ENCODE measurements around the gene EBLN1. TPM values are rescaled to one million over a fixed set of nuclear protein-coding genes. Genes with fewer than 3 reads are reported as not detected.

EBLN1 gene
- total and polyA plus RNA-seq, 2 of the 8 experiments (the other 6 are each of a cell fraction or from before 2014, with no cell fraction given) = not detected

- no peak overlapping the region for H3K27ac ChIP-seq (ENCODE audit: low read depth, low read length)
- no peak overlapping the region for H4K8ac ChIP-seq (ENCODE audit: extremely low read depth, insufficient read depth, low read length)
- ChIA-PET POLR2A (ENCODE audit: partially characterized antibody) (interaction anchor here (1.0 kb wide), 1 partner anchor 9 kb away, joined by 3 read pairs; no protein-coding TSS in a partner anchor), CTCF (ENCODE audit: partially characterized antibody) (interaction anchor here (0.8 to 3.3 kb wide), 8 partner anchors 9 to 144 kb away, joined by 3 to 20 read pairs (median 4); no protein-coding TSS in a partner anchor)
- H3K23me2 ChIP-seq (ENCODE audit: low read depth, low read length) = no peaks in the 10 kb centered on the region
- no peaks in the 10 kb centered on the region for H3K79me2 ChIP-seq (ENCODE audit: control insufficient read depth in 1 of 2, insufficient read depth in 2 of 2, low read length in 2 of 2)
- no peak overlapping the region for H2BK120ac ChIP-seq (replicated peaks; ENCODE audit: low read depth, low read length)
- WGBS, 2 experiments (ENCODE audit: extremely low coverage in 1 of 2, insufficient coverage in 1 of 2, insufficient read length in 1 of 2, insufficient replicate concordance in 2 of 2, low coverage in 1 of 2, low lambda C conversion rate in 2 of 2, missing lambda C conversion rate in 1 of 2) = 84% methylated on average over 3 of the region's 3 CpGs; no CpG with 5 or more reads in 1 of the 2 experiments
- no peak overlapping the region for H3K4me2 ChIP-seq (ENCODE audit: insufficient read depth in 1 of 2, low read depth in 2 of 2, low read length in 2 of 2)
- TF ChIP-seq CBX5 (IDR thresholded peaks at IDR 0.05; ENCODE audit: low read depth, low read length) (no peak), SIX5 (IDR thresholded peaks at IDR 0.05; ENCODE audit: low read depth, low read length) (no peak), CEBPB (IDR thresholded peaks at IDR 0.05; ENCODE audit: low read depth, low read length) (no peak), HDAC6 (IDR thresholded peaks at IDR 0.05; ENCODE audit: low read depth, low read length) (no peak), FOSL1 (IDR thresholded peaks at IDR 0.05; ENCODE audit: insufficient read depth, low read depth, low read length) (no peak), KDM4A (IDR thresholded peaks at IDR 0.05; ENCODE audit: low read depth, low read length, severe bottlenecking) (no peak), RAD21 (IDR thresholded peaks at IDR 0.05 in 1 of 2, conservative IDR thresholded peaks at IDR 0.05 in 1 of 2; ENCODE audit: low read depth in 2 of 2, low read length in 2 of 2) (no peak), NANOG (IDR thresholded peaks at IDR 0.05; ENCODE audit: insufficient read depth, low read depth, low read length, poor library complexity, severe bottlenecking) (no peak), PHF8 (conservative IDR thresholded peaks at IDR 0.05; ENCODE audit: low read depth, low read length) (no peak), BACH1 (IDR thresholded peaks at IDR 0.05; ENCODE audit: low read length) (no peak), SAP30 (IDR thresholded peaks at IDR 0.05; ENCODE audit: insufficient read depth, insufficient replicate concordance, low read length) (no peak), GABPA (IDR thresholded peaks at IDR 0.05; ENCODE audit: borderline replicate concordance, insufficient read depth, low read length) (no peak), JUN (IDR thresholded peaks at IDR 0.05; ENCODE audit: low read depth, low read length) (no peak), BCL11A (IDR thresholded peaks at IDR 0.05; ENCODE audit: low read depth in 2 of 2, low read length in 2 of 2) (no peak)
- H3K4me3 ChIP-seq (ENCODE audit: extremely low read depth in 1 of 4, insufficient read depth in 2 of 4, low read depth in 3 of 4, low read length in 4 of 4) = no peak overlapping the region
- FAIRE-seq = no peak
- no peaks in the 10 kb centered on the region for H4K20me1 ChIP-seq (replicated peaks in 1 of 2; ENCODE audit: control insufficient read depth in 1 of 2, insufficient read depth in 2 of 2, low read length in 2 of 2)
- no peak overlapping the region for H2BK12ac ChIP-seq (ENCODE audit: low read depth, low read length)
- H3K4me1 ChIP-seq (replicated peaks in 1 of 4; ENCODE audit: control insufficient read depth in 3 of 4, insufficient read depth in 4 of 4, low read length in 3 of 4) = no peaks in the 10 kb centered on the region; a peak in 1 of 7 replicates
- H3K9ac ChIP-seq (replicated peaks in 1 of 4; ENCODE audit: extremely low read depth in 1 of 4, low read depth in 3 of 4, low read length in 3 of 4) = no peak overlapping the region
- no peak overlapping the region for H2BK20ac ChIP-seq (ENCODE audit: low read length)
- no peak overlapping the region for H2BK15ac ChIP-seq (ENCODE audit: low read length)
- H2AFZ ChIP-seq (ENCODE audit: low read length) = no peak overlapping the region
- DNase-seq (ENCODE audit: low read depth in 1 of 2, low spot score in 2 of 2) = no peak
- H3K79me1 ChIP-seq (ENCODE audit: low read depth, low read length) = no peaks in the 10 kb centered on the region
- no peak overlapping the region for H3K4ac ChIP-seq (replicated peaks; ENCODE audit: insufficient read length, low read depth, low read length)
- no peak overlapping the region for H3K18ac ChIP-seq (ENCODE audit: extremely low read depth, low read length)
- H3K27me3 ChIP-seq (replicated peaks in 1 of 4; ENCODE audit: control insufficient read depth in 3 of 4, extremely low read depth in 1 of 4, insufficient read depth in 3 of 4, low read length in 3 of 4) = peaks cover 0 to 3% (median 0%) of the 10 kb centered on the region in 4 experiments; a peak in 2 of 7 replicates
- H4K5ac ChIP-seq (ENCODE audit: insufficient read length, low read depth, low read length) = no peak overlapping the region
- no peak overlapping the region for H3K14ac ChIP-seq (ENCODE audit: insufficient read length)
- no peak overlapping the region for H3K23ac ChIP-seq (ENCODE audit: insufficient read length)
- no peaks in the 10 kb centered on the region for H3K36me3 ChIP-seq (ENCODE audit: control insufficient read depth in 2 of 4, insufficient read depth in 4 of 4, low read length in 3 of 4)
- no peak overlapping the region for H2AK5ac ChIP-seq (ENCODE audit: low read depth, low read length)
- H4K91ac ChIP-seq (replicated peaks; ENCODE audit: insufficient read length, low read length) = no peak overlapping the region
- H3K9me3 ChIP-seq (ENCODE audit: insufficient read depth in 2 of 2, low read depth in 1 of 2, low read length in 1 of 2) = no peaks in the 10 kb centered on the region; a peak in 1 of 4 replicates
- H3K56ac ChIP-seq (replicated peaks; ENCODE audit: insufficient read length, low read depth, low read length) = no peak overlapping the region
- H2BK5ac ChIP-seq (ENCODE audit: low read depth, low read length) = no peak overlapping the region
Measured at GRCh38 chr10:22244855-22245254, 27.0 kb upstream of the EBLN1 start.

Measured in H1 (cell line).